Lung (tissue), 12 donors: Measurements from ENCODE around the gene ARHGAP10. TPM values are rescaled to one million over a fixed set of nuclear protein-coding genes. Genes with fewer than 3 reads are reported as not detected.
"Not testable (repeated sequence)": the region's sequence is repeated elsewhere in the genome, so short reads cannot be mapped to it uniquely, and the experiment has no call there.

Experiments
- ATAC-seq: fragments of 200-7000 bp; cut with Tn5 transposase; one replicate; pipeline ENCODE4 v1.9.1; 2020; ENCODE audit warnings: moderate number of reproducible peaks; ENCODE audit not compliant: insufficient read depth, low FRiP score
- DNase-seq, 3 donors: peaks; one replicate each; pipeline ENCODE4 v3.0.0-alpha.2; 2013 to 2017
- H3K27ac ChIP-seq, 2 donors: one replicate each; pipeline ENCODE4 v1.5.1; 2013; ENCODE audit warnings: mild to moderate bottlenecking in 2 of 2, moderate library complexity in 2 of 2, control low read depth in 1 of 2, inconsistent platforms in 1 of 2, low read depth in 1 of 2, low read length in 1 of 2
- H3K27me3 ChIP-seq, 3 donors: one replicate each; pipeline ENCODE4 v1.5.1; 2013; ENCODE audit warnings: low read length in 2 of 3; ENCODE audit not compliant: control insufficient read depth in 3 of 3, insufficient read depth in 3 of 3
- H3K36me3 ChIP-seq, 4 donors: one replicate each; pipeline ENCODE4 v1.5.1; 2013; ENCODE audit warnings: low read length in 4 of 4, mild to moderate bottlenecking in 1 of 4, moderate library complexity in 1 of 4; ENCODE audit not compliant: control insufficient read depth in 4 of 4, insufficient read depth in 4 of 4
- H3K4me1 ChIP-seq, 5 donors: one replicate each; pipeline ENCODE4 v1.5.1; 2013; ENCODE audit warnings: low read length in 5 of 5, mild to moderate bottlenecking in 2 of 5, moderate library complexity in 1 of 5; ENCODE audit not compliant: control insufficient read depth in 5 of 5, insufficient read depth in 5 of 5
- H3K4me3 ChIP-seq: one replicate; pipeline ENCODE4 v1.5.1; 2013; ENCODE audit warnings: mild to moderate bottlenecking, control low read depth, moderate library complexity
- H3K9ac ChIP-seq, 2 donors: one replicate each; pipeline ENCODE4 v1.5.1; 2013; ENCODE audit warnings: low read length in 2 of 2, control low read depth in 1 of 2; ENCODE audit not compliant: insufficient read depth in 1 of 2
- H3K9me3 ChIP-seq, 4 donors: one replicate each; pipeline ENCODE4 v1.5.1; 2013; ENCODE audit warnings: low read length in 3 of 4, mild to moderate bottlenecking in 1 of 4, moderate library complexity in 1 of 4; ENCODE audit not compliant: control insufficient read depth in 4 of 4, insufficient read depth in 3 of 4
- WGBS, 2 donors: extraction: QIAGEN DNeasy Blood & Tissue Kit; methylation state at CpG; one replicate each; pipeline ENCODE4 v1.1.7; 2013; 5-methylcytosine and 5-hydroxymethylcytosine counted together
- polyA plus RNA-seq, 2 donors: library from polyadenylated mRNA; stranded (reverse); fragments of 200-250 nt; gene quantifications; one replicate each; pipeline ENCODE4 v1.2.1, GENCODE V29; 2013
- total RNA-seq, 2 donors: library from RNA; depleted of rRNA in 1 of 2; stranded (reverse); fragments of >200 nt in 1 of 2; gene quantifications; one replicate each; pipeline ENCODE4 v1.2.1, GENCODE V29; 2014 to 2021
- TF ChIP-seq, protein P1 (sequence below): IDR thresholded peaks from 2 replicates; pipeline ENCODE4 v1.5.1; 2012; ENCODE audit warnings: mild to moderate bottlenecking; ENCODE audit errors: control extremely low read depth, extremely low read depth
- donor health status: control.
- donor health status: control.
- donor health status: Bipolar disorder and iron deficiency.
- donor health status: healthy.
- donor health status: DM: yes; HTN: yes; CAD: no.

ARHGAP10 gene
- total and polyA plus RNA-seq, 4 donors: 9.1 to 25.0 (median 17.5) TPM

DNA sequence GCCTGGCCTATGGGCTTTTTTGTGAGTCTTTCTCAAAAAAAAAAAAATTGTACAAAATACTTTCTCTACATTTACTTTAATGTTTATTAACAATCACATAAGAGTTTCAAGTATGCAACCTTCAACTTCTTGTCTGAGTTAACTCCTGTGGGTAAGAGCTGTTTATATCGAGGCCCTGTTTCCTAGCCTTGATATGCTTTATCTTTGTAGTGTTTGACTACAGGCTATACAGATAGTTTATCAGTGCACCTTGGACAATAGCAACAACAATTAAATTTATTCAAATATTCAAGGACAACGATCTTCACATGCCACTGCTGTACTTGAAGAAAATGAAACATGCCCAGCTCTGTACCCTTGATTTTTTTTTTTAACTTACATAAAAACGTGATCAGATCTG, 178.4 kb downstream of the ARHGAP10 start:
- no peaks in the 10 kb centered on the region for H3K9me3 ChIP-seq
- no peaks in the 10 kb centered on the region for H3K27me3 ChIP-seq
- peaks cover 3 to 14% (median 5%) of the 10 kb centered on the region in 4 donors for H3K36me3 ChIP-seq
- no peak overlapping the region for H3K9ac ChIP-seq
- TF ChIP-seq, protein P1, sequence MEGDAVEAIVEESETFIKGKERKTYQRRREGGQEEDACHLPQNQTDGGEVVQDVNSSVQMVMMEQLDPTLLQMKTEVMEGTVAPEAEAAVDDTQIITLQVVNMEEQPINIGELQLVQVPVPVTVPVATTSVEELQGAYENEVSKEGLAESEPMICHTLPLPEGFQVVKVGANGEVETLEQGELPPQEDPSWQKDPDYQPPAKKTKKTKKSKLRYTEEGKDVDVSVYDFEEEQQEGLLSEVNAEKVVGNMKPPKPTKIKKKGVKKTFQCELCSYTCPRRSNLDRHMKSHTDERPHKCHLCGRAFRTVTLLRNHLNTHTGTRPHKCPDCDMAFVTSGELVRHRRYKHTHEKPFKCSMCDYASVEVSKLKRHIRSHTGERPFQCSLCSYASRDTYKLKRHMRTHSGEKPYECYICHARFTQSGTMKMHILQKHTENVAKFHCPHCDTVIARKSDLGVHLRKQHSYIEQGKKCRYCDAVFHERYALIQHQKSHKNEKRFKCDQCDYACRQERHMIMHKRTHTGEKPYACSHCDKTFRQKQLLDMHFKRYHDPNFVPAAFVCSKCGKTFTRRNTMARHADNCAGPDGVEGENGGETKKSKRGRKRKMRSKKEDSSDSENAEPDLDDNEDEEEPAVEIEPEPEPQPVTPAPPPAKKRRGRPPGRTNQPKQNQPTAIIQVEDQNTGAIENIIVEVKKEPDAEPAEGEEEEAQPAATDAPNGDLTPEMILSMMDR: no peak
- no peak overlapping the region for H3K27ac ChIP-seq
- 69 to 83% methylated on average over 3 of the region's 3 CpGs for WGBS, 2 donors
- DNase-seq (no peak), ATAC-seq (no peak)
- peaks cover 0 to 4% (median 0%) of the 10 kb centered on the region in 5 donors for H3K4me1 ChIP-seq
- no peak overlapping the region for H3K4me3 ChIP-seq

GRCh38 chr4:147912106-147912505, 180.2 kb downstream of the ARHGAP10 start:
- not testable (repeated sequence) for DNase-seq, H3K9ac ChIP-seq, H3K4me1 ChIP-seq, H3K27ac ChIP-seq, ATAC-seq, H3K4me3 ChIP-seq, H3K27me3 ChIP-seq, H3K9me3 ChIP-seq
- peaks cover 3 to 15% (median 5%) of the 10 kb centered on the region in 4 donors for H3K36me3 ChIP-seq
- WGBS, 2 donors: 98% methylated on average over 2 of the region's 2 CpGs

- Histone ChIP-seq H3K9ac (no peak overlapping the region), H3K36me3 (peaks cover 3 to 13% (median 5%) of the 10 kb centered on the region in 4 donors), H3K4me1 (no peaks in the 10 kb centered on the region), H3K9me3 (no peaks in the 10 kb centered on the region), H3K4me3 (no peak overlapping the region), H3K27me3 (no peaks in the 10 kb centered on the region), H3K27ac (no peak overlapping the region)
- TF ChIP-seq, protein P1: no peak
- DNase-seq (no peak), ATAC-seq (no peak)
- 90 to 91% methylated on average over 2 of the region's 2 CpGs for WGBS, 2 donors
Observed at GRCh38 chr4:147913137-147913536, 181.2 kb downstream of the ARHGAP10 start.

DNA sequence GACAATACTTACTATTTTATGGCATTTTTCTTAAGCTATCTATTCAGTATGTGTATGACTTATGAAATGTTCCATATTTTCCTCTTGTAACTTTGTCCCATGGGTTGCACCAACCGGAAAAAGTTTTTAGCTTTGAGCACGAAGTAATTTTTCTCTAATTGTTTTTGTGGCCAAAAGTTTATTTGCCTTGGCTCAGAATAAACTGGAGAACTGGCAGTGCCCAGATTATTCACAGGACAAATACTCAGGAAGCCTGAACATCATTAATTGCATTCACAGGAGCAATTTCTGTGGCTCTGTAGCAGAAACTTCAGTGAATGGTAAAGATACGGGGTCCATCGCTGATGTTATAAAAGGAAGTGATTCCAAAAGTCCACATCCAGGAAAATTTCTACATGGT, 184.5 kb downstream of the ARHGAP10 start:
- H3K27ac ChIP-seq: no peak overlapping the region

More for the DNA sequence above, 184.5 kb downstream of the ARHGAP10 start:
- no peaks in the 10 kb centered on the region for H3K9me3 ChIP-seq
- H3K27me3 ChIP-seq: no peaks in the 10 kb centered on the region
- DNase-seq (no peak), ATAC-seq (no peak)
- H3K9ac ChIP-seq: no peak overlapping the region
- no peaks in the 10 kb centered on the region for H3K4me1 ChIP-seq
- no peak overlapping the region for H3K4me3 ChIP-seq
- peaks cover 2 to 7% (median 3%) of the 10 kb centered on the region in 4 donors for H3K36me3 ChIP-seq
- TF ChIP-seq, protein P1: no peak
- WGBS, 2 donors: 61 to 82% methylated on average over 4 of the region's 4 CpGs
